Skeletal muscle cell (primary cell): ENCODE data around the gene NTHL1.
"Not testable (repeated sequence)": the region's sequence is repeated elsewhere in the genome, so short reads cannot be mapped to it uniquely, and the experiment has no call there.

ENCODE experiments used
- DNase-seq: peaks from one replicate; pipeline ENCODE4 v3.0.0-alpha.2; 2010; ENCODE audit warnings: low read depth
- H3K4me3 ChIP-seq: 2 replicates; pipeline ENCODE4 v1.5.1; 2011; ENCODE audit warnings: low read depth, mild to moderate bottlenecking, control low read depth, low read length, moderate library complexity

The NTHL1 gene

GRCh38 chr16:2033909-2034695 is 13.5 kb downstream of the NTHL1 start:
- not testable (repeated sequence) for DNase-seq, H3K4me3 ChIP-seq

- no peak for DNase-seq
These were observed 14.4 kb downstream of the NTHL1 start for GRCh38 chr16:2033057-2033908.

DNA sequence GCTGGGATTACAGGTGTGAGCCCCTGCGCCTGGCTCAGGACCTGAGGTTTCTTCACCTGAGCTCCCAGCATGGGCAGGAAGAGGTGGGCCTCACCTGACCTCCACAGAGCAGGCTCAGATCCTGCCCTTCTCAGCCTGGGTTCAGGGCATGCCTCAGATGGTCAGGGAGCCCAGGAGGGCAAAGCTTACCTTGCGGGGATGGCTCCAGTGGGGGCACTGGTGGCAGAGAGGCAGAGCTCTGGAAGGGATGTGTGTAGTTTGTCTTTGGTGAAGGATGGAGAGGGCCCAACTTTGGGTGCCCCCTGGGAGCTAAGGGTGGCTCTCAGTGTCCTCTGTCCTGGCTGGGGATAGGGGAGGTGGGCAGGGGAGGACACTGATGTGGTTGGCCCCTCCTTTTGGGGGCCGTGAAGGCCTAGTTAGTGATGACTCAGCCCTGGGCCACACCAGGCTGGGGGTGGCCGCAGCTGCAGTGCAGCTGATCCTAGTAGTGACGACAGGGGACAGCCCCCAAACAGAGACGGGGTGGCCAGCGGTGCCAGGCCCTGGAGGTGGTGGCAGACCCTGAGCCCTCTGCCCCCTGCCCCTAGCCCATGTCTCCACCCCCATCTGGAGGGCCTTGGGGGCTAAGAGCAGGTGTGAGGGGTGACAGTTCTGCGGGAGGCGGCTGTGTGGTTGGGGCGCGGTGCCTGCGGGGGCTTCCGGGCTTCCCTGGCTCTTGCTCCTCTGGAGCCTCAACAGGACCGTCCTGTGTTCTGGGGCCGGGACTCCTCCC is 15.2 kb downstream of the NTHL1 start:
- no peak overlapping the region for H3K4me3 ChIP-seq
- DNase-seq = no peak

More at GRCh38 chr16:2033057-2033908, 14.4 kb downstream of the NTHL1 start:
- H3K4me3 ChIP-seq = peak overlapping the region; percentile 3

DNA sequence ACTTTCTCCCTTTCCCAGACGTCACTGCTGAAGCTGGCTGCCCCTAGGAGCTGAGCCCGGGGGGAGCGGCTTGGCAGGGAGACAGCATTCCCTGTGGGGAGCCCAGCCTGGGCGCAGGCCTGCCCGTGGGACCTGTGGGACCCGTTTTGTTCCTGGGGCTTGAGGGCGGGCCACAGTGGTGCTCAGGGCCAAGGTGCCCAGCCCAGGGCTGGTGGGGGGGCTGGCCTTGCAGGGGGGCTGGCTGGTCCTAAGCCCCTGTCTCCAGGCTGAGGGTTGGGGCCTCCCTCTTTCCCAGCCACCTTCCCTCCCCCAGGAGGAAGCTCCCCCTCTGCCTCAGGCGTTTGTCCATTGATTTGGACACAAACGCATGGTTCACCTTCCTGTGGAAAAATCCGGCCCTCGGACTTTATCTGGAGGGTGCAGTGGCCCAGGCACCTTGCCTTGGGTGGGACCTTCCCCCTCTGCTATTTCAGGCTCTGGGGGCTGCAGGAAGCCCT is 16.5 kb downstream of the NTHL1 start:
- no peak for DNase-seq
- no peak overlapping the region for H3K4me3 ChIP-seq

- DNase-seq = no peak
- no peak overlapping the region for H3K4me3 ChIP-seq
These were observed 17.6 kb downstream of the NTHL1 start for GRCh38 chr16:2030036-2030435.

GRCh38 chr16:2029350-2029749 is 18.3 kb downstream of the NTHL1 start:
- H3K4me3 ChIP-seq = no peak overlapping the region
- DNase-seq = no peak

DNA sequence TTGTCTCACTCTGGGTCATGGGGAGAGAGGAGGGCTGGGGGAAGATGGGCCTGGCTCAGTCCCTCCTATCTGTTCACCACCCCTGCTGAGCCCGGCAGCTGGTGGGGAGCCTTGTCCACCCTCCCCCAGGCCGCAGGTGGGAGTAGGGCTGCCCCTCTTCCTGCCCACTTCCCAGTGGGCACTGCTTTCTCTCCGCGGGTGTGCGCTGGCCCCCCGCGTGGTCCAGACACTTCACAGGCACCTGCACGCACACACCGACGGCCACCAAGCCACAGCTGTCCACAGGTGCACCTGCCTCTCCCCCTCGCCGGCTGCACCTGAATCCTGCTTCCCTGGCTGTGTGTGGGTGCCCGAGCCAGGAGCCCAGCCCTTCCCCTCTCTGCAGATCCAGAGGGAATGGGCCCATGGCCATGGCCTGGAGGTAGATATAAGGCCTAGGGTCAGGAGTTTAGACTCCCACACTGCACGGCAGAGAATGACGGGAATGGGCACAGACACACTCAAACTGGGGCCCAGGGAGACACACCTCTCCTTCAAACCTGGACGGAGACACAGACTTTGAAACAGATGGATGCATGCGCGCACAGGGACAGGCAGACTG is 18.9 kb downstream of the NTHL1 start:
- DNase-seq = no peak
- no peak overlapping the region for H3K4me3 ChIP-seq

DNA sequence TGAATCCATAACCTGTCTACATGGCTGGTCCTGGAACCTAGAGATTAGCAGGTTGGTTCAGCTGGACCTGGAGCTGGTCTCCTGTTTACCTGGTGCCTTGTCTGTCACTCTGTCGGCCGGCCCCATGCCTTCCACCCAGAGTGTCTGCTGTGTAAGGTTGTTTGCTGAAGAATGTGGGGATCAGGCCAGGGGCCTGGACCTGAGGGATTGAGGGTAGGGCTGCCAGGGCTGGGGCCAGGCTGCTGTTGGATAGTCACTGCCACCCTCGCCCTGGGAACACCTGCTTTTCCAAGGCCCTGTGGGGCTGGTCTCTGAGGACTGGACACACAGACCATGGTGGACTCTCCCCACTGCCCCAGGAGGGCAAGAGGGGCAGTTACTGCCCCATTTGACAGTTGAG is 19.5 kb downstream of the NTHL1 start:
- no peak for DNase-seq
- peak overlapping the region; percentile 63 for H3K4me3 ChIP-seq

DNA sequence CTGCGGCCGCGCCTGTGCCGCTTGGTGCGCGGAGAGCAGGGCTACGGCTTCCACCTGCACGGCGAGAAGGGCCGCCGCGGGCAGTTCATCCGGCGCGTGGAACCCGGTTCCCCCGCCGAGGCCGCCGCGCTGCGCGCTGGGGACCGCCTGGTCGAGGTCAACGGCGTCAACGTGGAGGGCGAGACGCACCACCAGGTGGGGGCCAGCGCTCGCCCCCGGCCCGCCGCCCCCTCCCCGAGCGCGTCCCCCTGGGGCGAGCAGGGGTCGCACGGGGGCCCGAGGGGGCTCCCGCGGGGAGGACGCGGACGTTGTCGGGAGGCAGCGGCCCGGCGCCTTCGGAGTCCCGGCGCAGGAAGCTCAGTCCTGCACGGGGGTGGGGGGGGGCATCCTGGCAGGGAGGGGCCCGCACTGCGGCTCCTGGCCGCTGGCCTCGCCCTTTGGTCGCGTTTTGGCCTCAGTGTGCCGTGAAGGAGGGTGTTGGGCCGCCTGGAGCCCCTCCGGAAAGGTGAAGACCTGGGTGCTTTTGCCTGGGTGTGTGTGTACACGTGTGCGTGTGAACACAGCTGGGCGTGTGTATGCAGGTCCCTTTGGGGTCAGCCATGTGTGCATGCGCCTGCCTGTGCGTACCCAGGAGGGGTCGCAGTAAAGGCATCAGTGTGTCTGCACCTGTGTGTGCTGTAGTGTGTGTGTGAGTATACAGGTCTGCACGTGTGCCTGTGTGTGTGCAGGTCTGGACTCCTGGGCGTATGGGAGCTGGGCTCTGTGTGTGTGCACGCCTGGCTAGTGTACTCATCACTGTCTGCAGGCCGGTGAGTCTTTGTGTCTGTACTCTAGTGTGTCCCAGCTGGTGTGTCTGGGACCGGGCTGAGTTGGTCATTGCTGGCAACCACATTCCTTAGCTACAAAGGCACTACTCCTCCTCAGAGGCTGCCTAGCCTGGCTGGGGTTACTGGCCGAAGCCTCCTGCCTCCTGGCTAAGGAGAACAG is 20.3 kb downstream of the NTHL1 start:
- no peak for DNase-seq
- peak overlapping the region; percentile 63 for H3K4me3 ChIP-seq

- H3K4me3 ChIP-seq = peak within 1 kb of the TSS; percentile 63
- DNase-seq = no peak
These were observed 21.1 kb downstream of the NTHL1 start, which contains the start of gene NHERF2 for GRCh38 chr16:2026461-2027023. Gene NHERF2 (plus strand): TSS chr16:2026902. CDS start chr16:2027006, 104 bp downstream.

DNA sequence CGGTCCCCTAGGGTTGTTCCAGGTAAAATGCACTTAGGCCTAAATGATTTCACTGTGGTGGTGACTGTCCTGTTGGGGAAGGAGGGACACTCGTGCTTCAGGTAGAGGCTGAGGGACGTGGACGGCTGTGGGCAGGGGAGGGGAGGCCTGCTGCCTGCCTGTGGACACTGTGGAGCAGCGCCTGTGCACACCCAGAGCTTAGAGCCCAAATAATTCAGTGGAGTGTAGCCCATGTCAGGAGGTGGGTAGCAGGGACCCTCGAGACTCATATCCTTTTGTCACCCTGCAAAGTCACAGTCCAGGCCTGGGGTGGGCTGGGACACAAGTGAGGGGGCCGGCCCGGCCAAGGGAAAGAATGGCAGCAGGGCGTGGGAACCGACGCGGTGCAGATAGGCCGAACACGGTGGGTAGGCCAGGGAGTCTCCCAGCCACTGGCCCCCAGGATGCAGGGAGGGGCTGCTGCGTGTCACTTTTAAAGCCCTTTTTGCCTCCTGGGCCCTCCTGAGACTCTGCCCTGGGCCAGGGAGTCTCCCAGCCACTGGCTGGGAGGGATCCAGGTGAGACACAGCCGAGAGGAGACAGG is 21.7 kb downstream of the NTHL1 start:
- H3K4me3 ChIP-seq = peak overlapping the region; percentile 43
- DNase-seq = no peak

- no peak overlapping the region for H3K4me3 ChIP-seq
- no peak for DNase-seq
These were observed 22.4 kb downstream of the NTHL1 start for GRCh38 chr16:2025251-2025650.

GRCh38 chr16:2024032-2024420 is 23.6 kb downstream of the NTHL1 start:
- no peak overlapping the region for H3K4me3 ChIP-seq
- no peak for DNase-seq

DNA sequence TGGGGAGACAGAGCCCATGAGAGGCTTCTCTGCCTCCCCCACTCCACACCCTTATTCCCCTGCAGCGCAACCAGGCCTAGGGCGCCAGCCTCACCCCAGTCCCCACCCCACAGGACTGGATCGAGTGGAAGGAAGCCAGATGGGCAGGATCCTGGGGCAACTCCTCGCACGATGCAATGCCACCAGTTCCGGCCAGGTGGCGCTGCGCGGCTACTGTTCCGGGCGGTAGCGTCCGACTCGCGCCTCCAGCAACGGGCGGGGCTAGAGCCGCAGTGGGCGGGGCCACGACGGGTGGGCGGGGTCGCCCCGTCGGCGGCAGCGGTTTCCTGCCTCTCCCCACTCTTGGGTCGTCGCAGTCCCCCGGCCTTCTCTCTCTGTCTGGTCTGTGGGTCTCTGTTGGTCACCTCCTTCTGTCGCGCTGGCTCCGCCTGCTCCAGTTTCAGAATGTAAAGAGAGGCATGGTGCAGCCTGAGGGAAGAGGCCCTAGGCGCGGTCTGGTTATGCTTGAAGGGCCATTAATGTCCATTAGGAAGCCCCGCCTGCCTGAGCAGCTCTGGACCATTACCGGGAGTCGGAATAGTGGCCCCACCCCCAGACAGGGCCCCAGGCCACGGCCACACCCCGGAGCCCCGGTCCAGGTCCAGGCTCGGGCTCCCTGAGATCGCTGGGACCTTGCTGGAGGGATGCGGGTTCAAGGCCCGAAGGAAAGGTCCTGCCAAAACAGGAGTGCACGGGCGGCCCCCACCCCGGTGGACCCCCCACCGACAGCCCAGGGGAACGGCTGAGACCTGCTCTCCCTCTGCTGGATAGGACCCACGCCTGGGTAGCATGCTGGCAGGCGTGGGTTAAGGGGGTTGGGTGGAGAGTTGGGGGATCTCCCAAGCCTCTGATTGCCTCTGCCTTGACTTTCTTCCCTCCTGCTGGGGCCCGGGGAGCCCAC is 24.3 kb downstream of the NTHL1 start:
- H3K4me3 ChIP-seq = peak overlapping the region; percentile 34
- DNase-seq = no peak

- no peak for DNase-seq
- H3K4me3 ChIP-seq = peak overlapping the region; percentile 34
These were observed 24.9 kb downstream of the NTHL1 start for GRCh38 chr16:2022723-2023091.
